ENCODE data around the gene C11orf58.

The C11orf58 gene

DNA sequence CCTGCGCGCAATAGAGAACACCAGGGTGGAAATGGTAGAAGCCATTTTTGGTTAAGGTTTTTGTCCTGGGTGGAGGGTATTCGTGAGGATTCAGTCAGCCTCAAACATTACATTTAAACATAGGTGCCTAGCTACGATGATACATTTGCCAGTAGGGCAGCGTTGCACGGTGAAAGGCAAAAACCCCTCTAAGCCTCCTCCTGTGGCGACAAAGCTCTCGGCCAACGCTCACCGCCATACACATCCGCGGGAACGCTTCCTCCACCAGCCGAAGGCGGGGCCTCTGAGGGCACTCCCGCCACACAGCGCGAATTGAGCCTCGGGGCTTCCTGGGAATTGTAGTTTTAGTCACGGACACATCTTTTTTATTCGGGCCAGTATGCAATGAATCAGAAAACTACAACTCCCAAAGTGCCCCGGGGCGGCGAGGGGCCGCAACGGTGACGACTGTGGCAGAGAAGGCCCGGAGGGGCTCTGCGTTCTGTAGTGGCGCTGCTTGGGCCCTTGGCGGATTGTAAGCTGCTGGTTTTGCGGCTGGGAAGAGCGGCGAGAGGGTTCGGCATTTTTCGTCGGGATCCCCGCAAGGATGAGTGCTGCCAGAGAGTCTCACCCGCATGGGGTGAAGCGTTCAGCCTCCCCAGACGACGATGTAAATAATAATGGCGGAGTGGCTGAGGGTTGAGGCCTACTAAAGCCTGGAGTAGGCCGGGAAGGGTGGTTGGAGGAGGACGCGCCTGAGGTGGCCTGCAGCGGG, at the start of gene C11orf58:
TSS of gene C11orf58 (plus strand) at position 455 of the 754 bp plus-strand sequence. CDS start at position 587, 132 bp downstream.
- peak; percentile 86 to 89 for DNase-seq (ENCODE audit: low read depth in 1 of 2, low spot score in 1 of 2)

GRCh38 chr11:16690086-16690485, 48.4 kb upstream of the C11orf58 start:
- no peak for DNase-seq (ENCODE audit: low read depth in 1 of 2, low spot score in 1 of 2)

- DNase-seq (ENCODE audit: low read depth in 1 of 2, low spot score in 1 of 2), result no peak
Measured at GRCh38 chr11:16703795-16704194, 34.7 kb upstream of the C11orf58 start.

DNA sequence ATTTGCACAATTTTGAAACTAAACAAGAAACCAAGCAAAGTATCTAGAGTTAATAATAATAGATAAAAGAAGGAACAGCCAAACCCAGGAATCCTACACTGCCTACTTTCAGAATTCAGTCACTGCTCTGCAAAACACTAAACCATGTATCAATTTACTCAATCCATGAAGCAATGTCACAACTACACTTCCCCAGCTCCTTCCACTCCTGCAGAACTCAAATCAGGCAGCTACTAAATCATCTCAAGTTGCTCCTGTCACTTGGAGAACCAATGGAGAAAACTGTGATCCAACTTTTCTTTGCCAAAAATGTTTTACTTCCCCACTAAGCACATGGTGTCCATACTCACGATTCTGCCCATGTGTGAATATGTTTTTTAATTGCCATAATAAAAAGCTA, 24.9 kb upstream of the C11orf58 start:
- DNase-seq (ENCODE audit: low read depth in 1 of 2, low spot score in 1 of 2), result no peak

DNA sequence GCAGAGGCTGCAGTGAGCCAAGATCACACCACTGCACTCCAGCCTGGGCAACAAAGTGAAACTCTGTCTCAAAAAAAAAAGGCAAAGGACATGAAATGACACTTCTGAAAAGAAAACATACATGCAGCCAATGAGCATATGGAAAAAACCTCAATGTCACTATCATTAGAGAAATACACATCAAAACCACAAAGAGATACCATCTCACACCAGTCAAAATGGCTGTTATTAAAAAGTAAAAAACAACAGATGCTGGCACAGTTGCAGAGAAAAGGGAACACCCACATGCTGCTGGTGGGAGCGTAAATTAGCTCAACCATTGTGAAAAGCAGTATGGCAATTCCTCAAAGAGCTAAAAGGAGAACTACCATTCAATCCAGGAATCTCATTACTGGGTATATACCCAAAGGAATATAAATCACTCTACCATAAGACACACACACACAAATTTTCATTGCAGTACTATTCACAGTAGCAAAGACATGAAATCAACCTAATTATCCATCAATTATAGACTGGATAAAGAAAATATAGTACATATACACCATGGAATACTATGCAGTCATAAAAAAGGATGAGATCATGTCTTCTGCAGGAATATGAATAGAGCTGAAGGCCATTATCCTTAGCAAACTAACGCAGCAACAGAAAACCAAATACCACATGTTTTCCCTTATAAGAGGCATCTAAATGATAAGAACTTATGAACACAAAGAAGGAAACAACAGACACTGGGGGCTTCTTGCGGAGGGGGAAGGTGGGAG, 15.7 kb upstream of the C11orf58 start:
- DNase-seq (ENCODE audit: low read depth in 1 of 2, low spot score in 1 of 2), result no peak

DNA sequence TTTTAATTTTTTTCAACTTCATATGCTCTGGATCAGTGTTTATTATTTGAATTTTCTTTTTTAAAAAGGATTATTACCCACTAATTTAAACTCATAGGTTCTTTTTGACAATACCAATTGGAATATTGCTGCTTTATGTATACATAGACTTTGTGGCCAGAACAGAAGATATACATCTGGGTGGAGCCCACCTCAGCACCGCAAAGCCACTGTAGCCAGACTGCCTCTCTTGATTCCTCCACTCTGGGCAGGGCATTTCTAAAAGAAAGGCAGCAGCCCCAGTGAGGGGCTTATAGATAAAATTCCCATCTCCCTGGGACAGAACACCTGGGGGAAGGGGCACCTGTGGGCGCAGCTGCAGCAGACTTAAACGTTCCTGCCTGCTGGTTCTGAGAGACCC, 10.6 kb upstream of the C11orf58 start:
- no peak for DNase-seq (ENCODE audit: low read depth in 1 of 2, low spot score in 1 of 2)

DNA sequence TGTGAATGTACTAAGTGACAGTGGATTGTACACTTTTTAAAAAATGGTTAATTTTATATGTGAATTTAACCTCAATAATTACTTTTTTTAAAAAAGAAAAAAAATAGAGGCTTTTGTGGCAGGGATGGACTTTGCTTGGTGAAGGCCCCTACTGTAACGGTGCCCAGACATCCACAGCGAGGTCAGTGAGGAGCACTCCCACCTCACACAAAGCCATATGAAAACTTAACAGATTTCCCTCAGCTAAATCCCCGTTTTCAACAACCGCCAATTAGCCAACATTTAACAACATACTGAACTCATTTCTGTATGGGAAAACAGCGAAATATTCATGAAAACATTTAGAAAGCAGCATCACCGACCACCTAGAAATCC, 642 bp upstream of the C11orf58 start:
- no peak for DNase-seq (ENCODE audit: low read depth in 1 of 2, low spot score in 1 of 2)

GRCh38 chr11:16738947-16739815, 734 bp downstream of the C11orf58 start:
- no peak for DNase-seq (ENCODE audit: low read depth in 1 of 2, low spot score in 1 of 2)

- no peak for DNase-seq (ENCODE audit: low read depth in 1 of 2, low spot score in 1 of 2)
Measured at GRCh38 chr11:16741473-16741872, 3.0 kb downstream of the C11orf58 start.

- DNase-seq (ENCODE audit: low read depth in 1 of 2, low spot score in 1 of 2), result no peak
Measured at GRCh38 chr11:16743478-16743877, 5.0 kb downstream of the C11orf58 start.

DNA sequence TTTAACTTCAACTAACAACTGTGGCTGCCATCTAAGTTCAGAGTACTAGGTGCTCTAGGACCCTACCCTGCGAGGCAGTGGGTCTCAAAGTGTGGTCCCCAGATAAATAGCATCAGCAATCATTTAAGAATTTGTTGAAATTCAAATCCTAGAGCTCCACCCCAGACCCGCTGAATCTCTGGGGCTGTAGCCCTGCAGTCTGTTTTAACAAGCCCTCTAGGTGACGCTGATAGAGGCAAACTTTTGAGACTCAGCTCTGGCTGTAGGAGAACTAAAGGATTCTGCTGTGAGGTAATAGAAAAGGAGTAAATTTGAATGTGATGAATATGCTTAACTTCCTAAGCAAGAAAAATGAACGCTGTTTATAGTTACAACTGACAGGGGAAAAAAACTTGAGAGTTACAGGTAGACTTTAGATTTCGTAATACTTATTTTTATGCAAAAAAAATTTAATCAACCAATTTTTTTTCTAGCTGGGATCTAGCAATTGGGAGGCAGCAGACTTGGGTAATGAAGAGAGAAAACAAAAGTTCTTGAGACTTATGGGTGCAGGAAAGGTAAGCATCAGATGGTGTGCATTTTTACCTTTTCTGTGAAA, 5.8 kb downstream of the C11orf58 start:
- no peak for DNase-seq (ENCODE audit: low read depth in 1 of 2, low spot score in 1 of 2)

- no peak for DNase-seq (ENCODE audit: low read depth in 1 of 2, low spot score in 1 of 2)
Measured at GRCh38 chr11:16745950-16746605, 7.6 kb downstream of the C11orf58 start.

DNA sequence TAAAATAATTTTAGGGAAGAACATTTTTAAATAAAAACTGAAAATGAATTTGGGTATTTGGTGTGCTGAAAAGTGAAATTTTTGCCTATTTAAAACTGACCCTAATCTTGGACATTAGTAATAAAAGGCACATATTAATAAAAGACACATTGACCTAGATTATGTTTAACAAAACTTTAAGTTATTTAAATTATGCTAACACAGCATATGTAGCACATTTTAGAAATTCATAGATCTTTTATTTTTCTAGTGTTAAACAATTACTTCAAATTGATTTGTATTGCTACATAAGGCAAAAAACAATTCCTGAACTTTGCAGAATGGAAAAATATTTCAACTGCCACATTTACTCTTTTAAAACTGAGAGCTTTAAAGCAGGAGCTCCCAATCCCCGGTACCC, 10.6 kb downstream of the C11orf58 start:
- DNase-seq (ENCODE audit: low read depth in 1 of 2, low spot score in 1 of 2), result no peak

DNA sequence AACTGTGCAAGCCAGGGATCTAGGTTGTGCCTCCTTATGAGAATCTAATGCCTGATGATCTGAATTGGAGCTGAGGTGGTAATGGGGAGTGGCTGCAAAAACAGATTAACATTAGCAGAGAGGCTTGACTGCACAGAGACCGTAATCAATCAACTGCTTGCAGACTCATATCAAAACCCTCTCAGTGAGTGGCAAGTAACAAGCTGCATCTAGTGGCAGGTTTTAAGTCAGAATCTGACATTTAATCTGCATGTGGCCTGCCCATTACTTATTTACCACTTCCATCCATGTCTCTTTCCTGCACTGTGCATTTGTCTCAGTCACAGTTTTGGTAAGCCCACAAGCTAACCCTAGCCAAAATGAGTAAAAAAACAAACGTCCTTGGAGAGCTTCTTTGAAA, 11.2 kb downstream of the C11orf58 start:
- no peak for DNase-seq (ENCODE audit: low read depth in 1 of 2, low spot score in 1 of 2)

- DNase-seq (ENCODE audit: low read depth in 1 of 2, low spot score in 1 of 2), result no peak
Measured at GRCh38 chr11:16750417-16750816, 12.0 kb downstream of the C11orf58 start.

- DNase-seq (ENCODE audit: low read depth in 1 of 2, low spot score in 1 of 2), result no peak
Measured at GRCh38 chr11:16758382-16759024, 20.1 kb downstream of the C11orf58 start.

- DNase-seq (ENCODE audit: low read depth in 1 of 2, low spot score in 1 of 2), result no peak
Measured at GRCh38 chr11:16759857-16760508, 21.5 kb downstream of the C11orf58 start.

GRCh38 chr11:16763746-16764145, 25.3 kb downstream of the C11orf58 start:
- DNase-seq (ENCODE audit: low read depth in 1 of 2, low spot score in 1 of 2), result no peak

DNA sequence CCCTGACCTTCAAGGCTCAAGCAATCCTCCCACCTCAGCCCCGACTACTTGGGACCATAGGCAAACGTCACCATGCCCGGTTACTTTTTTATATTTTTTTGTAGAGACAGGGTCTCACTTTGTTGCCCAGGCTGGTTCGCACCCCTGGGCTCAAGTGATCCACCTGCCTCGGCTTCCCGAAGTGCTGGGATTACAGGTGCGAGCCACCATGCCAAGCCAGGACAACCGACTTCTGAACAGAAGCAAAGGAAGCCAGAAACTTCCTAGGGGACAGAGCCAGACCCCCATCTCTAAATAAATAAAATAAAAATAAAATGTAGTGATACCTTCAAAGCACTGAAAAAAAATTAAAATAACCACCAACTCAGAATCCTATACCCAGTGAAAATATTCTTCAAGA, 26.4 kb downstream of the C11orf58 start:
- no peak for DNase-seq (ENCODE audit: low read depth in 1 of 2, low spot score in 1 of 2)

DNA sequence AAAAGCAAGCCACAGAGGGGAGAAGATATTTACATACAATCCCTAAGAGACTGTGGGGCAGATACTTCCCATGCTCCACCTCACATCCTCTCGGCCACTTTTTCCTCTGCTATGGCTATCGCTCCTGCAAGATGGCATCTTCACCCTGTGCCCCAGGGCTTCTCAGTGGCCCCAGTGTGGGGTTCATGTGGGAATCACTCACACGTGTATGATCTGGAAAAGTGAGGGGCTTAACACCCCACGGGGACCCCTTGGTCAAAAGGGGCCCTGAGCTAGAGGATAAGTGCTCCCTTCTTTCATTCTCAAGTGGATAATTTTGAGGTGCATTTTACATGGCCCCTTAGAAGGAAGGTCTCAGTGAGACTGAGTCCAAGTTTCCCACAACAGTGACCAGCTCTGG, 28.7 kb downstream of the C11orf58 start:
- no peak for DNase-seq (ENCODE audit: low read depth in 1 of 2, low spot score in 1 of 2)

Data from activated T-helper 1 cell treated with anti-CD3 and anti-CD28 coated beads, Interleukin-2, amount 50 U/mL, for 16 hours (primary cell).